ENCODE measurements around the gene PRRX1.

- TF ChIP-seq CTCF (IDR thresholded peaks at IDR 0.05), result no peak
- TF ChIP-seq EP300 (IDR thresholded peaks at IDR 0.05), result no peak
- TF ChIP-seq POLR2A (IDR thresholded peaks at IDR 0.05), result no peak
Measured at GRCh38 chr1:170670802-170671628, 7.1 kb downstream of the PRRX1 start.

Data from ovary (tissue), 3 donors.